GM23248 (cell line): ENCODE measurements around the gene NCK2.

Experiments used
- EZH2 ChIP-seq: fragments of 200-600 bp; sonication (generic); IDR thresholded peaks from 2 replicates; pipeline ENCODE4 v1.6.1; 2018; ENCODE audit warnings: antibody characterized with exemption, mild to moderate bottlenecking; ENCODE audit not compliant: insufficient read depth, poor library complexity, severe bottlenecking
- EZH2phosphoT487 ChIP-seq: fragments of 200-600 bp; sonication (generic); IDR thresholded peaks from 2 replicates; pipeline ENCODE4 v1.6.1; 2018; ENCODE audit warnings: antibody characterized with exemption, moderate library complexity, mild to moderate bottlenecking, low read depth; ENCODE audit not compliant: insufficient read depth

DNA sequence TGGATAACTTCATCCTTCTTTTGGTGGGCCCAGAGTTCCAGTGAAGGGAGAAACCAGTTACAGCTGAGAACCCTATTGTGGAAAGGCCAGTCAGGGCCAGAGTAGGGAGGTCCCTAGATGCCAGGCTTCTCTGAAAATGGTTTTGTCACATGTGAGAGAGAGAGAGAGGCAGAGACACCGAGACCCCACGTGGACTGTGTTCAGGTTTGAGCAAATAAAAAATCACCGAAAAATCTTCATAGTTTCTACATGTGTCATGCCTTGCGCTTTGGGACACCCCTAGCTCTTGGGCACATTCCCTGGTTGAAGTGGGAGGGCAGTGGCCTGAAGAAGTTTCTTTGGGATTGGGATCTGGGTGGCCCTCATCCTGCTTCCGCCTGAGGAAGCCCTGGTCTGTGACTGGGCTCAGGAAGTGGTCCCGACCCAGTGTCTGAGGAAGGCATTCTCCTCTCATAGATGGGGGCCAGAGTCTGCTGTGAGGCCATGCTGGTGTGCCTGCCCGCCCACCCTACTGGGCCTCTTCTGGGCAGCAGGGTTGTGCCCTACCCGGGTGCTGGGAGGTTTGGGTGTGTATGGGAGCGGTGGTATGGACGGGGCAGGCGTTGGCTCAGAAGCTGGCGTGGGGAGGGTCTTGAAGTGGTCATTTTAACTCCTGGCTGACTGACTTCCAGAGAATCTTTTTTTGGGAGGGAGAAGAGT lies 16.1 kb downstream of the NCK2 start:
- no peak for TF ChIP-seq EZH2
- TF ChIP-seq EZH2phosphoT487 = no peak
